Measurements from ENCODE around the gene NT5C3B. TPM values are rescaled to one million over a fixed set of nuclear protein-coding genes. Genes with fewer than 3 reads are reported as not detected.
A peak's percentile ranks its signal among the peaks of the same experiment; 100 is the strongest.

Gene NT5C3B
- total and polyA plus RNA-seq, 12 donors: 36.2 to 121 (median 50.7) TPM

GRCh38 chr17:41803049-41804020, 32.7 kb downstream of the NT5C3B start:
- no peaks in the 10 kb centered on the region for H3K9me3 ChIP-seq (replicated peaks in 1 of 3)
- no peak for DNase-seq
- H3K27ac ChIP-seq: no peak overlapping the region
- H3K36me3 ChIP-seq (replicated peaks in 1 of 2): no peaks in the 10 kb centered on the region
- 69 to 80% (median 74%) methylated on average over 17 to 24 of the region's 24 CpGs for WGBS, 4 donors
- peaks cover 0 to 9% of the 10 kb centered on the region in 2 donors for H3K4me1 ChIP-seq (replicated peaks in 1 of 2)
- no peak overlapping the region for H3K4me3 ChIP-seq
- TF ChIP-seq POLR2A (IDR thresholded peaks at IDR 0.05): no peak
- TF ChIP-seq, protein P1, sequence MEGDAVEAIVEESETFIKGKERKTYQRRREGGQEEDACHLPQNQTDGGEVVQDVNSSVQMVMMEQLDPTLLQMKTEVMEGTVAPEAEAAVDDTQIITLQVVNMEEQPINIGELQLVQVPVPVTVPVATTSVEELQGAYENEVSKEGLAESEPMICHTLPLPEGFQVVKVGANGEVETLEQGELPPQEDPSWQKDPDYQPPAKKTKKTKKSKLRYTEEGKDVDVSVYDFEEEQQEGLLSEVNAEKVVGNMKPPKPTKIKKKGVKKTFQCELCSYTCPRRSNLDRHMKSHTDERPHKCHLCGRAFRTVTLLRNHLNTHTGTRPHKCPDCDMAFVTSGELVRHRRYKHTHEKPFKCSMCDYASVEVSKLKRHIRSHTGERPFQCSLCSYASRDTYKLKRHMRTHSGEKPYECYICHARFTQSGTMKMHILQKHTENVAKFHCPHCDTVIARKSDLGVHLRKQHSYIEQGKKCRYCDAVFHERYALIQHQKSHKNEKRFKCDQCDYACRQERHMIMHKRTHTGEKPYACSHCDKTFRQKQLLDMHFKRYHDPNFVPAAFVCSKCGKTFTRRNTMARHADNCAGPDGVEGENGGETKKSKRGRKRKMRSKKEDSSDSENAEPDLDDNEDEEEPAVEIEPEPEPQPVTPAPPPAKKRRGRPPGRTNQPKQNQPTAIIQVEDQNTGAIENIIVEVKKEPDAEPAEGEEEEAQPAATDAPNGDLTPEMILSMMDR (IDR thresholded peaks at IDR 0.05): no peak
- intact Hi-C loops (cut with DNase I): loop anchor here in 1 of 2 donors (2.0 to 10.0 kb wide), 2 partner anchors 67 to 151 kb away; no protein-coding TSS in a partner anchor
- no peaks in the 10 kb centered on the region for H3K27me3 ChIP-seq

DNA sequence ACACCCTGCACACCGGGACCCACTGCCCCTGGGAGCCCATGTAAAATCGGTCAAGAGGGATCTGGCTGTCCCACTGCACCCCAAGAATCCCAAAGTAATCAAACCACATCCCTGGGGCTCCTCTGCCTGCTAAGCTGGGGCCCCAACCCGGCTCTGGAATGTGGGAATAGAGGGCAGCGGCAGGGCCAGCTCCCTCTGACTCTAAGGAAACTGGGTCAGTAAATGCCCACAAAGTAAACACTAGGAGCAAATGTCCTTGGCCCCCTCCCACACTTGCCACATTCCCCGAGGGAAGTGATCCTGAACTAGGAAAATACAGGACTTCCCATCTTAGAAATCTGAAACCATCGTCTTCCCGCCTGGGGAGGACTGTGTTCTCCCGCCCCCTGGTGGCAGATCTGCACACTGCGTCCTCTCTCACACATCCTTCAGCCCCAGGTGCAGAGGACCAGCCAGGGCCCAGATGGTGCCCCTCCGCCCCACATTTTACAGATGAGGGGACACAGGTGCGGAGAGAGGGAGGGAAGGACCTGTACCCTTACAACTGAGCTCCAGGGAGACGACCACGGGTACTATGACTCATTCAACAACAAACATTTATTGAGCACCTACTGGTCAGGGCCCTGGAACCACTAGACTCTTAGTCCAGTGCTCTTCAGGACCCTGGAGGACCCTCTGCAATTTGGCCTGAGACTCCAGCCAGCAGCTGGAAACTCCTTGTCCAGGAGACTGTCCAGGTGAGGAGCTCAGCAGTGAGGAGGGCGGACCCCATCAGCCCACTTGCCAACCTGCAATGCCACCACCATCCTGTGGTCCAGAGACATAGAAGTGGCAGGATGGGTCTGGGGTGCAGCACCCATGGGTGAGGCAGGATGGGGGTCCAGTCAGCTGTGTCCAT, 34.4 kb downstream of the NT5C3B start:
- H3K36me3 ChIP-seq (replicated peaks in 1 of 2): no peaks in the 10 kb centered on the region
- no peak for TF ChIP-seq POLR2A (IDR thresholded peaks at IDR 0.05)
- TF ChIP-seq, protein P1 (IDR thresholded peaks at IDR 0.05): peak; percentile 88 to 98 (median 96)
- H3K27ac ChIP-seq: peak overlapping the region in 1 of 5 donors; percentile 40
- peaks cover 0 to 9% of the 10 kb centered on the region in 2 donors for H3K4me1 ChIP-seq (replicated peaks in 1 of 2)
- 11 to 15% (median 12%) methylated on average over 9 to 14 of the region's 14 CpGs for WGBS, 4 donors
- no peaks in the 10 kb centered on the region for H3K27me3 ChIP-seq
- H3K9me3 ChIP-seq (replicated peaks in 1 of 3): no peaks in the 10 kb centered on the region
- intact Hi-C loops (cut with DNase I): loop anchor here (2.0 to 10.0 kb wide), 3 partner anchors 63 to 153 kb away; no protein-coding TSS in a partner anchor
- no peak overlapping the region for H3K4me3 ChIP-seq
- DNase-seq: peak; percentile 63 to 91 (median 80)

DNA sequence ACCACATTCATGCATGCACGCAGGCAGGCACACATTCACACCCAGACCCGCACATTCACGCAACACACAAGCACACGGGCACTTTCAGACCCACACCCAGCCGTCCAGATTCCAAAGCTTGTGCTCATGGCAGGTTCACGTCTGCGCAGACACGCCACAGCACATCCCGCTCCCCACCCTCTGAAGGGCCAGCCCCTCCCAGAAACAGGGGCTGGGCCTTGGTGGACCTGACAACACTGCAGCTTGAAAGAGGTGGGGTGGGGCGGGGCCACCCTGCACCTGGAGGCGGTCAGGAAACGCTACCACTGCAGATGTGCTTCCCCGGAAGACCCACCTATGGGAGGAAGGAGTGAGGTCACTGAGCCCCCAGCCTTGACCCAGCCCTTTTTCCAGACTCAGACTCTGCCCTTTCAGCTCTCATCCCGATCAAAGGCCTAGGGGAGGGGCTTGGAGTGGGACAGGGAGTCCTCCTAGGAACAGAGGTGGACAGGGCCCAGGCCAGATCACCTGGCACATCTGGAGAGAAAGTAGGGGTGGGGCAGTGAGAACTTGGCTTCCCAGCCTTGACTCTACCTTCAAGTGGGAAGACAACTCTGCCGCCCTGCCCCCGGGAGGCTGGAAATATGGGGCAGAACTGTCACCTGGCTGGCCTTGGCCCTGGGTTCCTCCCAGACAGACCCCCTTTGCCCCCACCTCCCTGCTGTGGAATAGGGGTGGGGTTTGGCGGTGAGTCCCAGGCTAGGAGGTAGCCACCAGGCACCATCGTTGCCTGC, 35.2 kb downstream of the NT5C3B start:
- Histone ChIP-seq H3K4me1 (replicated peaks in 1 of 2) (peaks cover 0 to 9% of the 10 kb centered on the region in 2 donors), H3K27me3 (no peaks in the 10 kb centered on the region), H3K9me3 (replicated peaks in 1 of 3) (no peaks in the 10 kb centered on the region), H3K4me3 (no peak overlapping the region), H3K36me3 (replicated peaks in 1 of 2) (no peaks in the 10 kb centered on the region), H3K27ac (peak overlapping the region in 1 of 5 donors; percentile 40)
- intact Hi-C loops (cut with DNase I): loop anchor here (2.0 to 10.0 kb wide), 2 partner anchors 62 to 154 kb away; no protein-coding TSS in a partner anchor
- TF ChIP-seq POLR2A (IDR thresholded peaks at IDR 0.05): no peak
- TF ChIP-seq, protein P1 (IDR thresholded peaks at IDR 0.05): no peak
- WGBS, 4 donors: 34 to 44% (median 40%) methylated on average over 13 to 18 of the region's 18 CpGs
- no peak for DNase-seq
